CD4-positive, alpha-beta T cell treated with Interleukin-17A for 4 hours (primary cell): ENCODE data around the gene MPO.

Experiments used
- DNase-seq: peaks from one replicate; pipeline ENCODE4 v3.0.0-alpha.2; 2020; ENCODE audit warnings: mixed read lengths

MPO gene

DNA sequence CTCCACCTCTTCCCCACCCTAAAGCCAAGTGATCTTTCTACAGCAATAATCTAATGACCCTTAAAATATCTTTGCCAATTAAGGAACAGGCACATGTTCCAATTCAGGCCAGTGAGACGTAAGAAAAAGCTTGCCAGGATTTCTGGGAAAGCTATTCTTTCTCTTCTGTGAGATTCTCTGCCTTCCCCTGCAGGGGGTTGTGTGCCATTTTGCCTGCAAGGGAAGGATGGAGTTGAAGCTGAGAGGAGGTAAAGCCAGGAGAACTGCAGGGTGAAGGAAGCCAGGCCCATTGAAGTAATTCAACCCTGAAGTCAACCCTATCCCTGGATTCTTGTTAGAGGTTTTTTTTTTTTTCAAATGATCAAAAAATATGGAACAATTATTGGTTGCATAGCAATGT is 51.4 kb downstream of the MPO start:
- DNase-seq = no peak

- no peak for DNase-seq
Measured at GRCh38 chr17:58228679-58229078, 52.1 kb downstream of the MPO start.

GRCh38 chr17:58227733-58228132 is 53.0 kb downstream of the MPO start:
- DNase-seq = no peak

DNA sequence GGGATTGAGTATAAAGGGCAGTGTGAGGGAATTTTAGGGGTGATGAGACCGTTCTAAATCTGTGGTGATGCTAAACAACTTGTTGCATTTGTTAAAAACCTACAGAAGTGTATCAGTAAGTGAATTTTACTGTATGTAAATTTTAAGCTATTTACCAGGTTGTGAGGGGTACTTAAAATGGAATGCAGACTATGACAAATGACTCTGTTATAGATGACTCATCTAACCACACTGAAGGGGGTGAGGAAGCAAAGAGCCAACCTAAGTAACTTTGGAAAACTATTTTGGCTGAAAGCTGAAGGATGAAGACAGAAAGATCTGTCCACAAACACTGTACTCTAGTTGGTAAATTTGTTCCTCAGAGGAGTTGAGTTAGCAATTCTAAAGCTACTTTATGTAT is 56.4 kb downstream of the MPO start:
- no peak for DNase-seq
